Pancreas (tissue), 10 donors: ENCODE data around the gene DCAF4. TPM values are rescaled to one million over a fixed set of nuclear protein-coding genes. Genes with fewer than 3 reads are reported as not detected.
A peak's percentile ranks its signal among the peaks of the same experiment; 100 is the strongest.

ENCODE experiments used
- ATAC-seq, 4 donors: fragments of 200-7000 bp; cut with Tn5 transposase; one replicate each; pipeline versions ENCODE4 v1.8.0 to v1.9.1; 2020; ENCODE audit warnings: mild to moderate bottlenecking in 4 of 4, moderate library complexity in 4 of 4
- DNase-seq, 6 donors: peaks; one replicate each; pipeline ENCODE4 v3.0.0-alpha.2; 2020
- FAIRE-seq: peaks from 2 replicates; lab custom pipeline; 2012; peaks lifted over from hg19 to GRCh38; lab: Jason Lieb, UNC
- H3K27ac ChIP-seq, 4 donors: fragments of 200-600 bp; sonication (generic); 1 replicate in 3 of 4; 2 replicates in 1 of 4; pipeline versions ENCODE4 v1.5.0 to v1.8.0; 2020
- H3K27me3 ChIP-seq, 4 donors: fragments of 200-600 bp; one replicate each; pipeline ENCODE4 v1.8.0; 2021
- H3K36me3 ChIP-seq, 3 donors: fragments of 200-600 bp; sonication (generic) in 1 of 3; one replicate each; pipeline versions ENCODE4 v1.5.0 to v1.8.0; 2020 to 2021
- H3K4me1 ChIP-seq, 3 donors: fragments of 200-600 bp; one replicate each; pipeline ENCODE4 v1.8.0; 2021
- H3K4me3 ChIP-seq, 4 donors: fragments of 200-600 bp; sonication (generic) in 2 of 4; one replicate each; pipeline versions ENCODE4 v1.5.0 to v1.8.0; 2020 to 2021
- H3K9me3 ChIP-seq, 4 donors: fragments of 200-600 bp; one replicate each; pipeline ENCODE4 v1.8.0; 2021
- WGBS, 2 donors: extraction: QIAGEN DNeasy Blood & Tissue Kit; methylation state at CpG; one replicate each; pipeline ENCODE4 v1.1.7; 2013; 5-methylcytosine and 5-hydroxymethylcytosine counted together
- intact Hi-C, 3 donors: fragments of 100-400 bp; cut with DNase I; formaldehyde crosslinking; loops; one replicate each; pipeline versions ENCODE4 v1.11.1 to v1.14.2; 2022
- polyA plus RNA-seq, 2 donors: library from polyadenylated mRNA; stranded (reverse); fragments of 200-250 nt; gene quantifications; one replicate each; pipeline ENCODE4 v1.2.3, GENCODE V29; 2013
- total RNA-seq, 6 donors: library from RNA; stranded (reverse); fragmentation: NEBNext Ultra II Directional in 4 of 6; extraction: Animal tissue kit (Norgen Biotek cat#: 25700) in 4 of 6; gene quantifications; one replicate each; pipeline versions ENCODE4 v1.2.1 to v1.2.4, GENCODE V29; 2021 to 2023
- TF ChIP-seq, protein P1 (sequence below), 4 donors: fragments of 200-600 bp; sonication (generic) in 3 of 4; IDR thresholded peaks; one replicate each; pipeline versions ENCODE4 v1.5.0 to v1.8.0; 2021; ENCODE audit warnings: antibody characterized with exemption in 4 of 4
- donor health status: healthy with polysubstance abuse.
- donor health status: DM: no; HTN: no; CAD: no; lungs with moderate emphysema.
- donor health status: DM: no; HTN: no; CAD: no.
- donor health status: control.
- donor health status: control.
- donor health status: Bipolar disorder and iron deficiency.
- donor health status: DM: yes; HTN: yes; CAD: no.
- donor health status: DM: no; HTN: no; CAD: no.
- donor health status: DM: no; HTN: no; CAD: no.
- donor health status: DM: yes; HTN: yes; CAD: no.

DCAF4 gene
- total and polyA plus RNA-seq, 8 donors, result 7.8 to 14.5 (median 11.2) TPM

DNA sequence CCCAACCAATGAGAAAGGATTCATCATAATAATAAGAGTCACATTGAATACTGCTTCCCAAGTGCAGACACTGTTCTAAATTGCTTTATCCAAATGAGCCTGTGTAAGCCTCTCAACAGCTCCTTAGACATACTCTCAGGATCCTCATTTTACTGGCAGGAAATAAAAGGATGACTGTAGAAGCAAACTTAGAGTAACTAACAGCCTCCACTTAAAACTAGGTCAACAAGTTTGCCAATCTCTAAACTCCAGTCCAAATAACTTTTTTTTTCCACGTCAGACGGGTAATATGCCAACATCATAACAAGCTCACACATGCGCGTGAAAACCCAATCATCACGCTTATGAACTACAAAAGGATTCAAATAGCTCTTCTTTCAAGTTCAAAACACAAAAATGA lies 17.1 kb upstream of the DCAF4 start:
- ATAC-seq, result peak; percentile 20 to 56 (median 42)
- H3K27me3 ChIP-seq, result no peaks in the 10 kb centered on the region
- H3K4me1 ChIP-seq, result peaks cover 0 to 6% (median 0%) of the 10 kb centered on the region in 3 donors
- TF ChIP-seq, protein P1, sequence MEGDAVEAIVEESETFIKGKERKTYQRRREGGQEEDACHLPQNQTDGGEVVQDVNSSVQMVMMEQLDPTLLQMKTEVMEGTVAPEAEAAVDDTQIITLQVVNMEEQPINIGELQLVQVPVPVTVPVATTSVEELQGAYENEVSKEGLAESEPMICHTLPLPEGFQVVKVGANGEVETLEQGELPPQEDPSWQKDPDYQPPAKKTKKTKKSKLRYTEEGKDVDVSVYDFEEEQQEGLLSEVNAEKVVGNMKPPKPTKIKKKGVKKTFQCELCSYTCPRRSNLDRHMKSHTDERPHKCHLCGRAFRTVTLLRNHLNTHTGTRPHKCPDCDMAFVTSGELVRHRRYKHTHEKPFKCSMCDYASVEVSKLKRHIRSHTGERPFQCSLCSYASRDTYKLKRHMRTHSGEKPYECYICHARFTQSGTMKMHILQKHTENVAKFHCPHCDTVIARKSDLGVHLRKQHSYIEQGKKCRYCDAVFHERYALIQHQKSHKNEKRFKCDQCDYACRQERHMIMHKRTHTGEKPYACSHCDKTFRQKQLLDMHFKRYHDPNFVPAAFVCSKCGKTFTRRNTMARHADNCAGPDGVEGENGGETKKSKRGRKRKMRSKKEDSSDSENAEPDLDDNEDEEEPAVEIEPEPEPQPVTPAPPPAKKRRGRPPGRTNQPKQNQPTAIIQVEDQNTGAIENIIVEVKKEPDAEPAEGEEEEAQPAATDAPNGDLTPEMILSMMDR (IDR thresholded peaks at IDR 0.05), result no peak
- no peaks in the 10 kb centered on the region for H3K9me3 ChIP-seq
- WGBS, 2 donors, result 24 to 45% methylated on average over 5 of the region's 5 CpGs
- no peak overlapping the region for H3K4me3 ChIP-seq
- H3K27ac ChIP-seq, result no peak overlapping the region
- FAIRE-seq, result no peak
- DNase-seq, result no peak
- H3K36me3 ChIP-seq, result no peaks in the 10 kb centered on the region
- intact Hi-C loops, result loop anchor here in 1 of 3 donors (10.0 kb wide), 1 partner anchor 394 kb away; no protein-coding TSS in a partner anchor

DNA sequence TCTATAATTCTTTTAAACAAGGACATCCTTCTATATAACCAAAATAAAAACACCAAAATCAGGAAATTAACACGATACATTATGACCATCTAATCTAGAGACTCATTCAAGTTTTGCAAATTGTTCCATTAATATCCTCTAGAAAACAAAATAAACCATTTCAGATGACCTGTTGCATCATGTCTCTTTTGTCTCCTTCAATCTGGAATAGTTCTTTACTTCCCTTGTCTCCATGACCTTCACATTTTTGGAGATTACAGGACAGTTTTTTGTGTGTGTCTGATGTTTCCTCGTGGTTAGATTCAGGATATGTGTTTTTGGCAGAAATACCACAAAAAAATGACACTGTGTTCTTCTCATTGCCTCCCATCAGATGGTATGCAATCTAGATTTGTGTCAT lies 12.5 kb upstream of the DCAF4 start:
- no peak for DNase-seq
- Histone ChIP-seq H3K36me3 (no peaks in the 10 kb centered on the region), H3K27me3 (no peaks in the 10 kb centered on the region), H3K4me1 (peaks cover 0 to 4% (median 0%) of the 10 kb centered on the region in 3 donors), H3K4me3 (no peak overlapping the region), H3K9me3 (no peaks in the 10 kb centered on the region), H3K27ac (no peak overlapping the region)
- ATAC-seq, result no peak
- FAIRE-seq, result no peak
- intact Hi-C loops, result no loop called here
- TF ChIP-seq, protein P1 (IDR thresholded peaks at IDR 0.05), result no peak
- 34 to 41% methylated on average over 2 of the region's 2 CpGs for WGBS, 2 donors

DNA sequence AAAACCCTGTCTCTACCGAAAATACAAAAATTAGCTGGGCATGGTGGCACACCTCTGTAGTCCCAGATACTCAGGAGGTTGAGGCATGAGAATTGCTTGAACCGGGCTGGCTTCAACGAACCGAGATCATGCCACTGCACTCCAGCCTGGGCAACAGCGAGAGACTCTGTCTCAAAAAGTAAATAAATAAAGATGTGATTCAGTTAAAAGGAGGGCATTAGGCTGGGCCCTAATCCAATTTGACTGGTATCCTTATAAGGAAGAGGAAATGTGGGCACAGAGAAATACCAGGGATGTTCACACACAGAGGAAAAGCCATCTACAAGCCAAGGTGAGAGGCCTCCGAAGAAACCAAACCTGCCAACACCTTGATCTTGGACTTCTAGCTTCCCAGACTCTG lies 10.1 kb upstream of the DCAF4 start:
- Histone ChIP-seq H3K27ac (no peak overlapping the region), H3K9me3 (no peaks in the 10 kb centered on the region), H3K4me1 (no peaks in the 10 kb centered on the region), H3K36me3 (no peaks in the 10 kb centered on the region), H3K4me3 (no peak overlapping the region), H3K27me3 (no peaks in the 10 kb centered on the region)
- intact Hi-C loops, result no loop called here
- FAIRE-seq (no peak), ATAC-seq (no peak), DNase-seq (no peak)
- WGBS, 2 donors, result 50 to 52% methylated on average over 6 of the region's 6 CpGs
- TF ChIP-seq, protein P1 (IDR thresholded peaks at IDR 0.05), result no peak

DNA sequence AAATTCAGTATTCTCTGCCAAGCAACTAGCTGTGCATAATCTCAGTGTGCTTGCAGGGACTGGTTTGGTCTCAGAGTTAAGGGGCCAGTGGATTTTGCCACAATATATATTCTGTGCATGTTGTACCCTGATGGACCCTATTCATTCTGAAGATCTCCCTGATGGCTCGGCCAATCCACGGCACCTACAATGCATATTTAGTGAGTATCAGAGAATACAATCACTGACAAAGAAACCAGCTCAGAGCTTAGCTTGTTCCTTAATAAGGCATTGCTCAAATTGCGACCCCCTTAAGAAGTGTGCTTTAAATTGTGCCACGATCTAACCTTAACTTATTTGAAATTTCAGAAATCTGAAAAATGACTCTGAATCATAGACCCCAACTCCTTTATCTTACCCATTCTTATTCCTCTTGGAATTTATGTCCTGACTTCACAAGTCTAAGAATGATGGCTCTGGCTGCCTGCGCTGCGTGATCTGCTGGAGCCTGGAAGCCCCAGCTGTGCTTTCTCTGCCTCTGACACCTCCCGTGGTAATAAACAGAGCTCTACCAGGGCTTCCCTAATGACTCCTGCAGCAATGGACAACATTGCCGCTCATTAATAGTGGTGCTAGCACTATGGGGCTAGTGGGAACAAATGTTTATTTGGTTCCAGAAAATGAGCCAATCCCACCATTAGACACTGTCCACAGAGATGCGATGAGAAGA lies 9.0 kb upstream of the DCAF4 start:
- 61 to 62% methylated on average over 9 of the region's 9 CpGs for WGBS, 2 donors
- Histone ChIP-seq H3K4me1 (no peaks in the 10 kb centered on the region), H3K4me3 (no peak overlapping the region), H3K27ac (no peak overlapping the region), H3K27me3 (no peaks in the 10 kb centered on the region), H3K36me3 (no peaks in the 10 kb centered on the region), H3K9me3 (no peaks in the 10 kb centered on the region)
- ATAC-seq, result no peak
- no peak for FAIRE-seq
- no peak for DNase-seq
- TF ChIP-seq, protein P1 (IDR thresholded peaks at IDR 0.05), result no peak
- intact Hi-C loops, result no loop called here

DNA sequence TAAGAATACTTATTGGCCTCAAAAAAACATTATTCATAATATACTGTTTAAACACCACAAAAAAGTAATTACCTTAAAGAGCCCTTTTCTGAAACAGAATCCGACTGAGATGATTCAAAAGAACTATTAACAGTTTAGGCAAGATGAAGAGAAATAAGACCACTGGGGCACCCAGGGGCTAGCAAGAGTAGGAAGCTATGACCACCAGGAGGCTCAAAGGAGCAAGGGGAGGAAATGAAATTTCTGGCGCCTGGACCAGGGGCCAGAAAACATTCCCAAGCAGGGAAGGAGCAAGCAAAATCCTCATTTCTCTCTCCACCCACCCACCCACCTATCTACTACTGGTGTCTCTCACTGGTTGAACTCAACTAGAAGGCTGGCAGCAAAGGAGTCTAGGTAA lies 6.3 kb upstream of the DCAF4 start:
- Histone ChIP-seq H3K27me3 (no peaks in the 10 kb centered on the region), H3K9me3 (no peaks in the 10 kb centered on the region), H3K4me3 (no peak overlapping the region), H3K36me3 (no peaks in the 10 kb centered on the region), H3K4me1 (no peaks in the 10 kb centered on the region), H3K27ac (no peak overlapping the region)
- WGBS, 2 donors, result 61 to 76% methylated on average over 2 of the region's 2 CpGs
- ATAC-seq, result no peak
- TF ChIP-seq, protein P1 (IDR thresholded peaks at IDR 0.05), result no peak
- no peak for FAIRE-seq
- intact Hi-C loops, result no loop called here
- no peak for DNase-seq
